ENCODE data around the gene NOC4L. TPM values are rescaled to one million over a fixed set of nuclear protein-coding genes. Genes with fewer than 3 reads are reported as not detected.

NOC4L gene
- total RNA-seq, 1 donor from 2014 or later, result 17.8 TPM

- Mint-ChIP-seq H3K4me3 (ENCODE audit: unreplicated experiment) (peak overlapping the region; percentile 84), H3K36me3 (ENCODE audit: unreplicated experiment) (peaks cover 13% of the 10 kb centered on the region), H3K4me1 (ENCODE audit: low read depth, unreplicated experiment) (no peaks in the 10 kb centered on the region), H3K27me3 (ENCODE audit: unreplicated experiment) (peaks cover 6% of the 10 kb centered on the region), H3K27ac (ENCODE audit: unreplicated experiment) (no peak overlapping the region), H3K9me3 (ENCODE audit: unreplicated experiment) (peaks cover 7% of the 10 kb centered on the region)
- no peak for TF ChIP-seq CTCF (IDR thresholded peaks at IDR 0.05; ENCODE audit: partially characterized antibody, unreplicated experiment)
- peak; percentile 50 for DNase-seq
Measured at GRCh38 chr12:132190012-132190755, 45.9 kb downstream of the NOC4L start.

GRCh38 chr12:132190834-132191500, 46.7 kb downstream of the NOC4L start:
- no peak overlapping the region for H3K4me3 Mint-ChIP-seq (ENCODE audit: unreplicated experiment)

GRCh38 chr12:132191715-132192553, 47.7 kb downstream of the NOC4L start:
- Mint-ChIP-seq H3K36me3 (ENCODE audit: unreplicated experiment) (peaks cover 4% of the 10 kb centered on the region), H3K27ac (ENCODE audit: unreplicated experiment) (no peak overlapping the region), H3K4me3 (ENCODE audit: unreplicated experiment) (no peak overlapping the region), H3K27me3 (ENCODE audit: unreplicated experiment) (peaks cover 7% of the 10 kb centered on the region), H3K9me3 (ENCODE audit: unreplicated experiment) (peaks cover 2% of the 10 kb centered on the region), H3K4me1 (ENCODE audit: low read depth, unreplicated experiment) (no peaks in the 10 kb centered on the region)
- DNase-seq, result no peak
- TF ChIP-seq CTCF (IDR thresholded peaks at IDR 0.05; ENCODE audit: partially characterized antibody, unreplicated experiment), result no peak

More at GRCh38 chr12:132190834-132191500, 46.7 kb downstream of the NOC4L start:
- Mint-ChIP-seq H3K9me3 (ENCODE audit: unreplicated experiment) (peaks cover 2% of the 10 kb centered on the region), H3K36me3 (ENCODE audit: unreplicated experiment) (peaks cover 5% of the 10 kb centered on the region), H3K27ac (ENCODE audit: unreplicated experiment) (no peak overlapping the region), H3K4me1 (ENCODE audit: low read depth, unreplicated experiment) (no peaks in the 10 kb centered on the region), H3K27me3 (ENCODE audit: unreplicated experiment) (peaks cover 6% of the 10 kb centered on the region)
- TF ChIP-seq CTCF (IDR thresholded peaks at IDR 0.05; ENCODE audit: partially characterized antibody, unreplicated experiment), result no peak
- no peak for DNase-seq

- Mint-ChIP-seq H3K9me3 (ENCODE audit: unreplicated experiment) (peaks cover 2% of the 10 kb centered on the region), H3K27me3 (ENCODE audit: unreplicated experiment) (peaks cover 4% of the 10 kb centered on the region)
- no peak for DNase-seq
Measured at GRCh38 chr12:132194056-132194455, 49.8 kb downstream of the NOC4L start.

More at GRCh38 chr12:132194056-132194455, 49.8 kb downstream of the NOC4L start:
- H3K27ac Mint-ChIP-seq (ENCODE audit: unreplicated experiment), result no peak overlapping the region
- peak; percentile 43 for TF ChIP-seq CTCF (IDR thresholded peaks at IDR 0.05; ENCODE audit: partially characterized antibody, unreplicated experiment)
- H3K4me3 Mint-ChIP-seq (ENCODE audit: unreplicated experiment), result no peak overlapping the region
- H3K4me1 Mint-ChIP-seq (ENCODE audit: low read depth, unreplicated experiment), result no peaks in the 10 kb centered on the region
- peaks cover 4% of the 10 kb centered on the region for H3K36me3 Mint-ChIP-seq (ENCODE audit: unreplicated experiment)
